Lung (tissue), 12 donors: ENCODE results near the gene CNOT2. TPM values are rescaled to one million over a fixed set of nuclear protein-coding genes. Genes with fewer than 3 reads are reported as not detected.

ENCODE experiments used
- ATAC-seq: fragments of 200-7000 bp; cut with Tn5 transposase; one replicate; pipeline ENCODE4 v1.9.1; 2020; ENCODE audit warnings: moderate number of reproducible peaks; ENCODE audit not compliant: insufficient read depth, low FRiP score
- DNase-seq, 3 donors: peaks; one replicate each; pipeline ENCODE4 v3.0.0-alpha.2; 2013 to 2017
- H3K27ac ChIP-seq, 2 donors: one replicate each; pipeline ENCODE4 v1.5.1; 2013; ENCODE audit warnings: mild to moderate bottlenecking in 2 of 2, moderate library complexity in 2 of 2, control low read depth in 1 of 2, inconsistent platforms in 1 of 2, low read depth in 1 of 2, low read length in 1 of 2
- H3K27me3 ChIP-seq, 3 donors: one replicate each; pipeline ENCODE4 v1.5.1; 2013; ENCODE audit warnings: low read length in 2 of 3; ENCODE audit not compliant: control insufficient read depth in 3 of 3, insufficient read depth in 3 of 3
- H3K36me3 ChIP-seq, 4 donors: one replicate each; pipeline ENCODE4 v1.5.1; 2013; ENCODE audit warnings: low read length in 4 of 4, mild to moderate bottlenecking in 1 of 4, moderate library complexity in 1 of 4; ENCODE audit not compliant: control insufficient read depth in 4 of 4, insufficient read depth in 4 of 4
- H3K4me1 ChIP-seq, 5 donors: one replicate each; pipeline ENCODE4 v1.5.1; 2013; ENCODE audit warnings: low read length in 5 of 5, mild to moderate bottlenecking in 2 of 5, moderate library complexity in 1 of 5; ENCODE audit not compliant: control insufficient read depth in 5 of 5, insufficient read depth in 5 of 5
- H3K4me3 ChIP-seq: one replicate; pipeline ENCODE4 v1.5.1; 2013; ENCODE audit warnings: mild to moderate bottlenecking, control low read depth, moderate library complexity
- H3K9ac ChIP-seq, 2 donors: one replicate each; pipeline ENCODE4 v1.5.1; 2013; ENCODE audit warnings: low read length in 2 of 2, control low read depth in 1 of 2; ENCODE audit not compliant: insufficient read depth in 1 of 2
- H3K9me3 ChIP-seq, 4 donors: one replicate each; pipeline ENCODE4 v1.5.1; 2013; ENCODE audit warnings: low read length in 3 of 4, mild to moderate bottlenecking in 1 of 4, moderate library complexity in 1 of 4; ENCODE audit not compliant: control insufficient read depth in 4 of 4, insufficient read depth in 3 of 4
- CTCF ChIP-seq: IDR thresholded peaks from 2 replicates; pipeline ENCODE4 v1.5.1; 2012; ENCODE audit warnings: mild to moderate bottlenecking; ENCODE audit errors: control extremely low read depth, extremely low read depth
- WGBS, 2 donors: extraction: QIAGEN DNeasy Blood & Tissue Kit; methylation state at CpG; one replicate each; pipeline ENCODE4 v1.1.7; 2013; 5-methylcytosine and 5-hydroxymethylcytosine counted together
- polyA plus RNA-seq, 2 donors: library from polyadenylated mRNA; stranded (reverse); fragments of 200-250 nt; gene quantifications; one replicate each; pipeline ENCODE4 v1.2.1, GENCODE V29; 2013
- total RNA-seq, 2 donors: library from RNA; depleted of rRNA in 1 of 2; stranded (reverse); fragments of >200 nt in 1 of 2; gene quantifications; one replicate each; pipeline ENCODE4 v1.2.1, GENCODE V29; 2014 to 2021
- donor health status: control.
- donor health status: control.
- donor health status: Bipolar disorder and iron deficiency.
- donor health status: healthy.
- donor health status: DM: yes; HTN: yes; CAD: no.

Gene CNOT2
- total and polyA plus RNA-seq, 4 donors, result 21.9 to 243 (median 40.3) TPM

- Histone ChIP-seq H3K36me3 (peaks cover 0 to 18% (median 4%) of the 10 kb centered on the region in 4 donors), H3K9me3 (no peaks in the 10 kb centered on the region), H3K27me3 (no peaks in the 10 kb centered on the region), H3K27ac (no peak overlapping the region), H3K4me3 (no peak overlapping the region), H3K9ac (no peak overlapping the region), H3K4me1 (peaks cover 0 to 9% (median 1%) of the 10 kb centered on the region in 5 donors)
- DNase-seq (no peak), ATAC-seq (no peak)
- TF ChIP-seq CTCF, result no peak
- WGBS, 2 donors, result 91 to 96% methylated on average over 3 of the region's 3 CpGs
Observed at GRCh38 chr12:70398862-70399261, 155.6 kb downstream of the CNOT2 start.

- Histone ChIP-seq H3K27ac (no peak overlapping the region), H3K36me3 (peaks cover 0 to 18% (median 4%) of the 10 kb centered on the region in 4 donors), H3K9ac (peak overlapping the region in 1 of 2 donors; percentile 36), H3K27me3 (no peaks in the 10 kb centered on the region), H3K4me1 (peaks cover 0 to 8% (median 1%) of the 10 kb centered on the region in 5 donors), H3K4me3 (no peak overlapping the region), H3K9me3 (no peaks in the 10 kb centered on the region)
- TF ChIP-seq CTCF, result no peak
- WGBS, 2 donors, result 88 to 96% methylated on average over 6 of the region's 6 CpGs
- DNase-seq, result peak in 2 of 3 donors; percentile 36 to 80
- no peak for ATAC-seq
Observed at GRCh38 chr12:70399311-70399710, 156.1 kb downstream of the CNOT2 start.

GRCh38 chr12:70400124-70400523, 156.9 kb downstream of the CNOT2 start:
- WGBS, 2 donors, result 80 to 89% methylated on average over 3 of the region's 3 CpGs

More at GRCh38 chr12:70400124-70400523, 156.9 kb downstream of the CNOT2 start:
- H3K9ac ChIP-seq, result no peak overlapping the region
- DNase-seq, result no peak
- peaks cover 0 to 18% (median 4%) of the 10 kb centered on the region in 4 donors for H3K36me3 ChIP-seq
- no peaks in the 10 kb centered on the region for H3K9me3 ChIP-seq
- no peaks in the 10 kb centered on the region for H3K27me3 ChIP-seq
- H3K4me3 ChIP-seq, result no peak overlapping the region
- H3K27ac ChIP-seq, result no peak overlapping the region
- no peak for ATAC-seq
- peaks cover 0 to 8% (median 1%) of the 10 kb centered on the region in 5 donors for H3K4me1 ChIP-seq
- TF ChIP-seq CTCF, result no peak
